Measurements from ENCODE around the gene ERFL. TPM values are rescaled to one million over a fixed set of nuclear protein-coding genes. Genes with fewer than 3 reads are reported as not detected.
"Not testable (repeated sequence)": the region's sequence is repeated elsewhere in the genome, so short reads cannot be mapped to it uniquely, and the experiment has no call there.

Gene ERFL
- total RNA-seq, 2 donors from 2014 or later, result 0.36 to 1.9 TPM

- Histone ChIP-seq H3K27me3 (replicated peaks; ENCODE audit: insufficient read depth) (no peaks in the 10 kb centered on the region), H3K4me1 (replicated peaks) (no peaks in the 10 kb centered on the region), H3K9me3 (no peaks in the 10 kb centered on the region), H3K27ac (no peak overlapping the region), H3K36me3 (no peaks in the 10 kb centered on the region), H3K4me3 (no peak overlapping the region)
- no peak for DNase-seq (ENCODE audit: low spot score)
- TF ChIP-seq POLR2A (IDR thresholded peaks at IDR 0.05), result no peak
- no peak for TF ChIP-seq CTCF (IDR thresholded peaks at IDR 0.05)
- no peak for TF ChIP-seq POLR2AphosphoS5 (IDR thresholded peaks at IDR 0.05)
- WGBS, result 70% methylated on average over 17 of the region's 17 CpGs
- intact Hi-C loops (cut with DNase I), result no loop called here
Observed at GRCh38 chr19:41877916-41878905, 50.0 kb downstream of the ERFL start.

DNA sequence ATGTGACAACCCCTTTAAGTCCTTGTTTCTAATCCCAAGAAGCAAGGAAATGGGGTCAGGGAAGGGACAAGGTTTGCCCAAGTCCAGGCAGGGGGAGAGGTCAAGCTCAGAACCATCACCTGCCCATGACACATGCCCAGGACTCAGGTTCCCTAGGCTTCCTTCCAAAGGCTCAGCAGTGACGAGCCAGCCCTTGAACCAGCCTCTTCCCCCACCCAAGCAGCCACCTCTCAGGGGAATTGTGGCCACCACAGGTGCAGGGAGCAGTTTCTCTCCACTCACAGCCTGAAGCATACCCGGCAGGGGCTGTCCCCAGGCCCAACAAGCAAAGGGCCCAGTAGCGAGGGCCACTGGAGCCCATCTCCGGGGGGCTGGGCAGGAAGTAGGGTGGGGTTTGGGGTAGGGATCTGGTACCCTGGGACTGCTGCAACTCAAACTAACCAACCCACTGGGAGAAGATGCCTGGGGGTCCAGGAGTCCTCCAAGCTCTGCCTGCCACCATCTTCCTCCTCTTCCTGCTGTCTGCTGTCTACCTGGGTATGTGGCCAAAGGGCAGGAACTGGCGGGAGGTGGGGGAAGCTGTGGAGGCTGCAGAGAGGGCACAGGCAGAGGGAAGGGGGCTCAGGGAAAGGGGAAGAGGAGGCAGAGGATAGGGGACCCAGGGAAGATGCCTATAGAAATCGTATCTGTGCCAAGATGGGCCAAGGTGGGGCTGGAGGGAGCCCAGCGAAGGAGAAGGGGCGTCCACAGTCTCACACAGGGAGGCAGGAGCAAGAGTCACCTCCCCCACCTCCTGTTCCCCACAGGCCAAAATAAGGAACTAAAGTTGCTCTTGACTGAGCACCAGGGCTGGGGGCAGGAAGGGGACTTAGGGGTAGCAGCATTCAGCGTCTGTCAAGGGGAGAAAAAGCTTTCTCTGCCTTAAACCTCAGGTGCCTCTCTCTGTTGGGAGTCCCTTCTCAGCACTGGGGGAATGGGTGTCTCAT is 51.1 kb downstream of the ERFL start, which contains the start of gene CD79A:
TSS of gene CD79A (plus strand) at position 433 of the 986 bp plus-strand sequence. CDS start at position 459, 26 bp downstream.
- no peak for TF ChIP-seq CTCF (IDR thresholded peaks at IDR 0.05)
- TF ChIP-seq POLR2AphosphoS5 (IDR thresholded peaks at IDR 0.05), result no peak
- TF ChIP-seq POLR2A (IDR thresholded peaks at IDR 0.05), result no peak
- Histone ChIP-seq H3K9me3 (no peaks in the 10 kb centered on the region), H3K4me1 (replicated peaks) (no peaks in the 10 kb centered on the region), H3K36me3 (no peaks in the 10 kb centered on the region), H3K4me3 (no peak within 1 kb of the TSS), H3K27me3 (replicated peaks; ENCODE audit: insufficient read depth) (no peaks in the 10 kb centered on the region), H3K27ac (no peak within 1 kb of the TSS)
- intact Hi-C loops (cut with DNase I), result no loop called here
- DNase-seq (ENCODE audit: low spot score), result no peak
- 67% methylated on average over 7 of the region's 9 CpGs for WGBS

GRCh38 chr19:41875973-41876372 is 52.3 kb downstream of the ERFL start:
- H3K4me1 ChIP-seq (replicated peaks); H3K9me3 ChIP-seq; H3K27me3 ChIP-seq (replicated peaks; ENCODE audit: insufficient read depth); H3K27ac ChIP-seq; intact Hi-C loops (cut with DNase I); H3K4me3 ChIP-seq; H3K36me3 ChIP-seq; DNase-seq (ENCODE audit: low spot score): not testable (repeated sequence)
- WGBS, result 91% methylated on average over 3 of the region's 3 CpGs

DNA sequence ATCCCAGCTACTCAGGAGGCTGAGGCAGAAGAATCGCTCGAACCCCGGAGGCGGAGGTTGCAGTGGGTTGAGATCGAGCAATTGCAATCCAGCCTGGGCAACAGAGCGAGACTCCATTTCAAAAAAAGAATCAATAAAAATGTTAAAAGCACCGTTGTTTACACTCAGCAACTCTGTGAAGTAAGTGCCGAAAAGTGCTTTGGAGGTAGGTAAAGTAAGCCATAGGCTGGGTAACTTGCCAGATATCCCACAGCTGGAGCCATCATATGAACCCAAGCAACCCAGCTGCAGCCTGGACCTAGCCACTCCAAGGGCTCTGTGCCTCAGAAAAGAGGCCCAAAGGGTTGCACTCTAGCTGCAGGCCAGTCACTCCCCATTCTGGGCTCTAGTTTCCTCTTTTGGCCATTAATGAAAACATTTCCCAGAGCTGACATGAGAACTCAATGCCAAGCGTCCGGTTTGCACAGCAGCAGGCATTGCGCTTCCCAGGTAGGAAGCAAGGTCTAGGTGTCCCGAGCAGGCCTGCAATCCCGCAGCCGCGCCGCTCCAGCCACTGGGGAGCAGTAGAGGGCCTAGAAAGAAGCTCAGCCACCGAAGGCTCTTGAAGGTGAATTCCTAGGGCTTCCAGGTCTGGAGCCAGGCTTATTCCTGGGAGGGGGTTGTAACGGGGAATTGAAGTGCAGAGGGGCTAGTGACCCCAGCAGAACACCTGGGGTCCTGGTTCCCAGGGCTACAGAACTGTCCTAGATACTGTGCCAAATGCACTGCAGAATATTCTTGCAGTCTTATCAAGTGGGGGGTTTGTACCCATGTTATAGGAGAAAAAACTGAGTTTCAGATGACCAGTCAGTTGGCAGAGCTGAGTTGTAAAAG is 55.2 kb downstream of the ERFL start:
- peak; percentile 75 for DNase-seq (ENCODE audit: low spot score)
- Histone ChIP-seq H3K9me3 (no peaks in the 10 kb centered on the region), H3K27ac (no peak overlapping the region), H3K4me3 (no peak overlapping the region), H3K36me3 (peaks cover 0 to 14% of the 10 kb centered on the region in 2 donors), H3K4me1 (replicated peaks) (no peaks in the 10 kb centered on the region), H3K27me3 (replicated peaks; ENCODE audit: insufficient read depth) (no peaks in the 10 kb centered on the region)
- TF ChIP-seq POLR2A (IDR thresholded peaks at IDR 0.05) (no peak), CTCF (IDR thresholded peaks at IDR 0.05) (peak in 3 of 4 experiments; percentile 57 to 78 (median 74)), POLR2AphosphoS5 (IDR thresholded peaks at IDR 0.05) (peak; percentile 17)
- WGBS, result 45% methylated on average over 18 of the region's 18 CpGs
- intact Hi-C loops (cut with DNase I), result no loop called here

Data from prostate gland (tissue), 2 donors.